ENCODE results near the gene DUOX1. TPM values are rescaled to one million over a fixed set of nuclear protein-coding genes. Genes with fewer than 3 reads are reported as not detected.

The DUOX1 gene
- total RNA-seq, 1 donor from 2014 or later = 0.11 TPM

DNA sequence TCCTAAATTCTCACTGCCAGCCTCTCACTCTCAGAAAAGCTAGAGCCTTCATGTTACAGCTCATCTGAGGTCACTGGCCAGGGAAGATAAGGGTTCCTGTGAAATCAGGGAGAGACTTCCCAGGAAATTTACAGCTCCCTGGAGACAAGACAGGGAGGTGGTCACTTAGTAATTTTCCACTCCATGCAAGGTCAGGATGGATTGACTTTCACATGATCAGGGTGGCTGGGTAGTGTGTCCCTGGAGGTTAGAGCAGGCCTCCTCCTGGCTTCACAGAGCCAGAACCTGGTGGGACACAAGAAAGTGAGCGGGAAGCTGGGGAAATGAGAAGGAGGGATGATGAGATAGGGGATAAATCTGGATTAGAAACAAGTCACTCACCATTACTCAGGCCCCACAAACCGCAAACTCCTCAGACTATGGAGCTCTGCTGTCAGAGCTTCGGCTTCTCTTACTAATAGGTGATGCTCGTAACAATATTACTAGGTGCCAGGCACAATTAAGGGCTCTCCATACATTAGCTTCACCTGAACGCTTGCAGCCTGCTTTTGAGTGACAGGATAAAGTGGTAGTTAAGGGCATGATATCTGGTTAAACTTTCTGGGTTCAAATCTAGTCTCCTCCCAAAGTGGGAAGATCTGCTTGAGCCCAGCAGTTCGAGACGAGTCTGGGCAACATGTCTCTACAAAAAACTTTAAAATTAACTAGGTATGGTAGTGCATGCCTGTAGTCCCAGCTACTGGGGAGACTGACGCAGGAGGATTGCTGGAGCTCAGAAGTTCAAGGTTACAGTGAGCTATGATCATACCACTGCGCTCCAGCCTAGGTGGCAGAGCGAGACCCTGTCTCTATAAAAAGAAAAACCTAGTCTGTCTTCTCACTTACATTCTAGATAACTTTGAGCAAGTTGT is 40.7 kb upstream of the DUOX1 start:
- H3K36me3 Mint-ChIP-seq (ENCODE audit: low read depth) = no peaks in the 10 kb centered on the region
- H3K4me3 Mint-ChIP-seq = no peak overlapping the region
- DNase-seq = no peak
- intact Hi-C loops (cut with micrococcal nuclease) = no loop called here
- ChIA-PET CTCF (no interaction called here), POLR2A (interaction anchor here (0.6 kb wide), 1 partner anchor 239 kb away, joined by 11 read pairs; no protein-coding TSS in a partner anchor)
- TF ChIP-seq, protein P1, sequence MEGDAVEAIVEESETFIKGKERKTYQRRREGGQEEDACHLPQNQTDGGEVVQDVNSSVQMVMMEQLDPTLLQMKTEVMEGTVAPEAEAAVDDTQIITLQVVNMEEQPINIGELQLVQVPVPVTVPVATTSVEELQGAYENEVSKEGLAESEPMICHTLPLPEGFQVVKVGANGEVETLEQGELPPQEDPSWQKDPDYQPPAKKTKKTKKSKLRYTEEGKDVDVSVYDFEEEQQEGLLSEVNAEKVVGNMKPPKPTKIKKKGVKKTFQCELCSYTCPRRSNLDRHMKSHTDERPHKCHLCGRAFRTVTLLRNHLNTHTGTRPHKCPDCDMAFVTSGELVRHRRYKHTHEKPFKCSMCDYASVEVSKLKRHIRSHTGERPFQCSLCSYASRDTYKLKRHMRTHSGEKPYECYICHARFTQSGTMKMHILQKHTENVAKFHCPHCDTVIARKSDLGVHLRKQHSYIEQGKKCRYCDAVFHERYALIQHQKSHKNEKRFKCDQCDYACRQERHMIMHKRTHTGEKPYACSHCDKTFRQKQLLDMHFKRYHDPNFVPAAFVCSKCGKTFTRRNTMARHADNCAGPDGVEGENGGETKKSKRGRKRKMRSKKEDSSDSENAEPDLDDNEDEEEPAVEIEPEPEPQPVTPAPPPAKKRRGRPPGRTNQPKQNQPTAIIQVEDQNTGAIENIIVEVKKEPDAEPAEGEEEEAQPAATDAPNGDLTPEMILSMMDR (IDR thresholded peaks at IDR 0.05) = no peak
- ATAC-seq (ENCODE audit: low read depth) = no peak
- peaks cover 30% of the 10 kb centered on the region for H3K27me3 Mint-ChIP-seq
- H3K4me1 Mint-ChIP-seq = no peaks in the 10 kb centered on the region
- H3K9me3 Mint-ChIP-seq = no peaks in the 10 kb centered on the region
- H3K27ac Mint-ChIP-seq = no peak overlapping the region

DNA sequence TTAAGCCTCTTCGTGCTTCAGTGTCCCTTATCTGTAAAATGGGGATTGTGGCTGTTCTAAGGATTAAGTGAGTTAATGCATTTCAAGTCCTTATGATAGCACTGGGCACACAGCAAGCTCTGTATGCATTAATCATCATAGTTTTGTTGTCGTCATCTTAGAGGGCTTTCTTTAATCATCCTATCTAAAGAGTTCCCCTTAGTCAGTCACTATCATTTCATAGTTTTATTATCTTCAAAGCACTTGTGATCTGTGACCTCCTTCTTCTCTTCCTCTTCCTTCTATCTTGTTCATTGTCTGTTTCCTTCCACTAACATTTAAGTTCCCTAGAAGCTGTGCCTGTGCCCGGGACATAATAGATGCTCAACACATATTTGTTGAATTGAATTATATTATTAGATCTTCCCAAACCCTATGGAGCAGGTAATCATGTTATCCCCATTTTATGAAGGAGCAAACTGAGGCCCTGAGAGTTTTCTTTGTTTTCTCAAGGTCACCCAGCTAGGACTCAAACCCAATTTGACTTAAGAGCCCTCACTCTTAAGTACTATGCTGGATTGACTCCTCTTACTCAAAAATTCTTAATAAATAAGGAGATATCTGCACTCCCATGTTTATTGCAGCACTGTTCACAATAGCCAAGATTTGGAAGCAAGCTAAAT is 40.0 kb upstream of the DUOX1 start:
- Mint-ChIP-seq H3K4me1 (no peaks in the 10 kb centered on the region), H3K27ac (no peak overlapping the region), H3K36me3 (ENCODE audit: low read depth) (no peaks in the 10 kb centered on the region), H3K27me3 (peaks cover 26% of the 10 kb centered on the region), H3K9me3 (no peaks in the 10 kb centered on the region), H3K4me3 (no peak overlapping the region)
- ATAC-seq (ENCODE audit: low read depth) (no peak), DNase-seq (no peak)
- ChIA-PET CTCF (no interaction called here), POLR2A (interaction anchor here (0.6 kb wide), 1 partner anchor 238 kb away, joined by 11 read pairs; no protein-coding TSS in a partner anchor)
- intact Hi-C loops (cut with micrococcal nuclease) = no loop called here
- TF ChIP-seq, protein P1 (IDR thresholded peaks at IDR 0.05) = no peak

DNA sequence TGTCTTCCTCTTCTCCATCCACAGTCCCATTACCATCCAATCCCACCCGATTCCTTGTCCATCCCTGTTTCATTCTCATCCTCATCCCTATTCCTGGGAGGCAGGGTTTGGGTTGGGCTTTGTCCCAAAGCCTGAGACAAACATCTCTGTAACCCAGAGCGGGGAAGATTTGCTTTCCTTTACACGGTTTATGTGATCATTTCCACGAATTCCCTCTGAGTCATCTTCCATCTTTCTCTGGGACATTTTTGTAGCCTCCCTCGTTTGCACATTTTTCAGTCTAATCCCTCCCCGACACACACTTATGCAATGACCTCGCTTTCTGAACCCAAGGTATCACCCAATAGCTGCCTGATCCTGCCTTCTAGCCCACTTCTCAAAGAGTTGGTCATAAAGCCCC is 38.6 kb upstream of the DUOX1 start:
- POLR2A ChIA-PET = no interaction called here
- DNase-seq (no peak), ATAC-seq (ENCODE audit: low read depth) (no peak)
- CTCF ChIA-PET = no interaction called here
- intact Hi-C loops (cut with micrococcal nuclease) = no loop called here
- Mint-ChIP-seq H3K27me3 (peaks cover 20% of the 10 kb centered on the region), H3K36me3 (ENCODE audit: low read depth) (no peaks in the 10 kb centered on the region), H3K4me3 (no peak overlapping the region), H3K27ac (no peak overlapping the region), H3K9me3 (no peaks in the 10 kb centered on the region), H3K4me1 (no peaks in the 10 kb centered on the region)
- TF ChIP-seq, protein P1 (IDR thresholded peaks at IDR 0.05) = no peak

DNA sequence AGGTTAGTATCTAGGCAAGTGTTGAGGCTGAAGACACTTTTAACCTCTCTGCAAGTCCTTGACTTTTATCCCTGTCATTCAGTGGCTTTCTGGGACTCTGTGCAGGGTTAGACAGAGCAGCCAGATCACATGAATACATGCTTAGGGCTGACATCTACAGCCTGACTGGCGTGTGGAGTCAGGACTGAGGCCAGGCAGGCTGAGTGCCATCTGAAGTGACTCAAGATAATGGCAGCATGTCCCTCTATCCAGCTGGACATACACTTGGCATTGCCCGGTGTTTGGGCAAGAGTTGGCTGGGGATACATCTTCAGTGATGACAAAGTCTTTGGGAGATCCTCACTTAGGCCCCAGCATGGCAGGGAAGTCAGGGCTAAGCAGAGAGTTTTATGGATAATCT is 38.2 kb upstream of the DUOX1 start:
- Mint-ChIP-seq H3K36me3 (ENCODE audit: low read depth) (no peaks in the 10 kb centered on the region), H3K4me1 (no peaks in the 10 kb centered on the region), H3K9me3 (no peaks in the 10 kb centered on the region), H3K4me3 (no peak overlapping the region), H3K27ac (no peak overlapping the region), H3K27me3 (peaks cover 20% of the 10 kb centered on the region)
- POLR2A ChIA-PET = no interaction called here
- intact Hi-C loops (cut with micrococcal nuclease) = no loop called here
- no peak for DNase-seq
- CTCF ChIA-PET = no interaction called here
- TF ChIP-seq, protein P1 (IDR thresholded peaks at IDR 0.05) = no peak
- no peak for ATAC-seq (ENCODE audit: low read depth)

DNA sequence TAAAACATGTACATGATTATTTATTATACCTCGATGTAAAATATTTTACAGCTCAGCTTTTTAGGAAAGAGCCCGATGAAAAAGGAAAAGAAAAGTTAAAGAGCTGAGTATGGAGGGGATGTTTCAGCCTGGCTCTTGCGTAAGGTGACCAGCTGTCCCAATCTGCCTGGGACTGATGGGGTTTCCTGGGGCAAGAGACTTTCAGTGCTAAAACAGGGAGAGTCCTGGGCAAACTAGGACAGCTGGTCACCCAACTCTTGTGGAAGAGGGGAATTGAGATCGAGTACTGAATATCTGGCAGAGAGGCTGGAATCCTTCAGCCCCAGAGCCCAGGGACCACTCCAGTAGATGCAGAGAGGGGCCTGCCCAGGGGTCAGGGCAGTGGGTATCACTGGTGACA is 36.8 kb upstream of the DUOX1 start:
- CTCF ChIA-PET = no interaction called here

More for the DNA sequence above, 36.8 kb upstream of the DUOX1 start:
- intact Hi-C loops (cut with micrococcal nuclease) = no loop called here
- no peak for ATAC-seq (ENCODE audit: low read depth)
- DNase-seq = no peak
- TF ChIP-seq, protein P1 (IDR thresholded peaks at IDR 0.05) = no peak
- POLR2A ChIA-PET = no interaction called here
- H3K36me3 Mint-ChIP-seq (ENCODE audit: low read depth) = no peaks in the 10 kb centered on the region
- no peak overlapping the region for H3K4me3 Mint-ChIP-seq
- H3K9me3 Mint-ChIP-seq = no peaks in the 10 kb centered on the region
- no peaks in the 10 kb centered on the region for H3K4me1 Mint-ChIP-seq
- peaks cover 12% of the 10 kb centered on the region for H3K27me3 Mint-ChIP-seq
- H3K27ac Mint-ChIP-seq = no peak overlapping the region
